ENCODE data around the gene MCM3. TPM values are rescaled to one million over a fixed set of nuclear protein-coding genes. Genes with fewer than 3 reads are reported as not detected.

Gene MCM3
- total RNA-seq, 1 experiment from 2014 or later = 191 TPM

DNA sequence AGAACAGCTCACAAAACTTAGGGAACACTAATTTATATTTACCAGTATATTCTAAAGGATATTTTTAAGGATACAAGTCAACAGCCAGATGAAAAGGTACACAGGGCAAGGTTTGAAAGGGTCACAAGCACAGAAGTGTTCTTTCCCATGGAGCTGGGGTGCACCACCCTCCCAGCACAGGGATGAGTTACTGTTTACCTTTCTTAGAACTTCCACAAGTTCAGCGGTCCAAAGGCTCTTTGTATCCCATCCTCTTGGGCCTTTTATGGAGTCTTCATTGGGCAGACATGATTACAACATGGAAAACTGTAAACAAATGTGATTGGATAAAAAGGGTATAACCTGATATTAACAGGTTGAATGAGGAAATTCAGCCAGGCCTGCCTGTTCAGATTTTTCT lies 39.1 kb downstream of the MCM3 start:
- peaks cover 16% of the 10 kb centered on the region; the same call in 1 of the 2 replicates for H3K27me3 ChIP-seq (ENCODE audit: insufficient read depth, low read length)
- TF ChIP-seq YY1 (IDR thresholded peaks at IDR 0.05; ENCODE audit: extremely low read depth, insufficient replicate concordance, low read depth, low read length) (no peak), EGR1 (IDR thresholded peaks at IDR 0.05; ENCODE audit: low read depth) (no peak), SRF (IDR thresholded peaks at IDR 0.05; ENCODE audit: low read depth) (no peak), FOSL1 (IDR thresholded peaks at IDR 0.05; ENCODE audit: low read depth) (no peak), CEBPB (IDR thresholded peaks at IDR 0.05; ENCODE audit: low read depth) (no peak), POLR2A (IDR thresholded peaks at IDR 0.05; ENCODE audit: borderline replicate concordance, extremely low read depth, insufficient read depth, insufficient read length) (no peak), EZH2phosphoT487 (IDR thresholded peaks at IDR 0.05; ENCODE audit: borderline replicate concordance) (no peak), EZH2 (IDR thresholded peaks at IDR 0.05) (no peak), POLR2AphosphoS5 (IDR thresholded peaks at IDR 0.05; ENCODE audit: low read depth, low read length) (no peak), ZFX (IDR thresholded peaks at IDR 0.05) (no peak)
- TF ChIP-seq, protein P1, sequence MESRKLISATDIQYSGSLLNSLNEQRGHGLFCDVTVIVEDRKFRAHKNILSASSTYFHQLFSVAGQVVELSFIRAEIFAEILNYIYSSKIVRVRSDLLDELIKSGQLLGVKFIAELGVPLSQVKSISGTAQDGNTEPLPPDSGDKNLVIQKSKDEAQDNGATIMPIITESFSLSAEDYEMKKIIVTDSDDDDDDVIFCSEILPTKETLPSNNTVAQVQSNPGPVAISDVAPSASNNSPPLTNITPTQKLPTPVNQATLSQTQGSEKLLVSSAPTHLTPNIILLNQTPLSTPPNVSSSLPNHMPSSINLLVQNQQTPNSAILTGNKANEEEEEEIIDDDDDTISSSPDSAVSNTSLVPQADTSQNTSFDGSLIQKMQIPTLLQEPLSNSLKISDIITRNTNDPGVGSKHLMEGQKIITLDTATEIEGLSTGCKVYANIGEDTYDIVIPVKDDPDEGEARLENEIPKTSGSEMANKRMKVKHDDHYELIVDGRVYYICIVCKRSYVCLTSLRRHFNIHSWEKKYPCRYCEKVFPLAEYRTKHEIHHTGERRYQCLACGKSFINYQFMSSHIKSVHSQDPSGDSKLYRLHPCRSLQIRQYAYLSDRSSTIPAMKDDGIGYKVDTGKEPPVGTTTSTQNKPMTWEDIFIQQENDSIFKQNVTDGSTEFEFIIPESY (IDR thresholded peaks at IDR 0.05; ENCODE audit: extremely low read depth, insufficient replicate concordance, low read length) = no peak
- no peaks in the 10 kb centered on the region for H3K79me2 ChIP-seq (ENCODE audit: insufficient read depth, low read length)
- no peaks in the 10 kb centered on the region for H3K4me1 ChIP-seq (ENCODE audit: control insufficient read depth in 1 of 2, insufficient read depth in 2 of 2, low read length in 2 of 2)
- no TSS peak for BruUV-seq (replicated peaks)
- H3K4me3 ChIP-seq (replicated peaks in 1 of 2; ENCODE audit: low read depth in 1 of 2, low read length in 2 of 2) = no peak overlapping the region
- no peak overlapping the region for H3K4me2 ChIP-seq (ENCODE audit: low read length)
- CTCF ChIA-PET = no interaction called here
- H2AFZ ChIP-seq (ENCODE audit: low read depth, low read length, poor library complexity, severe bottlenecking) = no peak overlapping the region
- H4K20me1 ChIP-seq (ENCODE audit: insufficient read depth) = no peaks in the 10 kb centered on the region
- intact Hi-C loops (cut with micrococcal nuclease) = no loop called here
- no peaks in the 10 kb centered on the region for H3K9me2 ChIP-seq (ENCODE audit: insufficient read depth)
- no peaks in the 10 kb centered on the region for H3K36me3 ChIP-seq (ENCODE audit: control insufficient read depth in 1 of 2, insufficient read depth in 2 of 2, low read length in 2 of 2)
- RAD21 ChIA-PET (ENCODE audit: low non-redundant PET in 1 of 2, low total read pairs in 2 of 2, uncharacterized antibody in 2 of 2, unreplicated experiment in 2 of 2) = no interaction called here
- no peaks in the 10 kb centered on the region for H3K9me3 ChIP-seq (ENCODE audit: control insufficient read depth in 1 of 2, insufficient read depth in 1 of 2, low read depth in 1 of 2, low read length in 2 of 2)
- H3K9ac ChIP-seq (ENCODE audit: low read length) = no peak overlapping the region
- DNase-seq (ENCODE audit: low read depth, low spot score) (no peak), ATAC-seq (no peak)
- no peak overlapping the region for H3K27ac ChIP-seq (ENCODE audit: low read depth, low read length)
- POLR2A ChIA-PET = no interaction called here
